Activated CD4-positive, alpha-beta T cell treated with anti-CD3 and anti-CD28 coated beads for 36 hours (primary cell): ENCODE measurements around the gene CEP131. TPM values are rescaled to one million over a fixed set of nuclear protein-coding genes. Genes with fewer than 3 reads are reported as not detected.
A peak's percentile ranks its signal among the peaks of the same experiment; 100 is the strongest.

Experiments used
- ATAC-seq: fragments of 200-7000 bp; cut with Tn5 transposase; one replicate; pipeline ENCODE4 v1.10.0; 2021; ENCODE audit warnings: mild to moderate bottlenecking, moderate library complexity
- CTCF ChIA-PET: fragments of 350-600 bp; sonication (Branson Sonifier 250); formaldehyde crosslinking; loops from one replicate; lab custom pipeline; 2021; ENCODE audit warnings: antibody characterized with exemption; lab: Charles Lee
- POLR2A ChIA-PET: fragments of 350-600 bp; sonication (Branson Sonifier 250); formaldehyde crosslinking; loops from one replicate; lab custom pipeline; 2021; ENCODE audit warnings: antibody characterized with exemption, inconsistent platforms; lab: Charles Lee
- DNase-seq: peaks from one replicate; pipeline ENCODE4 v3.0.0-alpha.2; 2020
- H3K27ac Mint-ChIP-seq: one replicate; pipeline ENCODE4 v1.8.0; 2021; ENCODE audit warnings: mixed read lengths
- H3K27me3 Mint-ChIP-seq: one replicate; pipeline ENCODE4 v1.8.0; 2021; ENCODE audit warnings: mixed read lengths
- H3K36me3 Mint-ChIP-seq: one replicate; pipeline ENCODE4 v1.8.0; 2021; ENCODE audit warnings: low read depth, mixed read lengths
- H3K4me1 Mint-ChIP-seq: one replicate; pipeline ENCODE4 v1.8.0; 2021; ENCODE audit warnings: mixed read lengths
- H3K4me3 Mint-ChIP-seq: one replicate; pipeline ENCODE4 v1.8.0; 2021; ENCODE audit warnings: mild to moderate bottlenecking, moderate library complexity, mixed read lengths
- H3K9me3 Mint-ChIP-seq: one replicate; pipeline ENCODE4 v1.8.0; 2021; ENCODE audit warnings: low read depth, mixed read lengths
- intact Hi-C, 2 experiments: fragments of 100-400 bp; cut with DNase I in 1 of 2; cut with micrococcal nuclease in 1 of 2; formaldehyde crosslinking; loops; one replicate each; pipeline versions ENCODE4 v1.14.2 to v1.15.1; 2022 to 2024; cut with DNase I, micrococcal nuclease
- total RNA-seq, 2 experiments: library from RNA; stranded (reverse); gene quantifications; one replicate each; pipeline ENCODE4 v1.2.3, GENCODE V29; 2021

Gene CEP131
- total RNA-seq, result 1 to 10 TPM; 7.6 to 9.5 TPM

GRCh38 chr17:81222906-81223761 is at the start of gene CEP131:
Gene CEP131 (minus strand): TSS chr17:81222965. CDS start chr17:81220056, 2,909 bp downstream.
- H3K9me3 Mint-ChIP-seq, result no peaks in the 10 kb centered on the region
- H3K36me3 Mint-ChIP-seq, result no peaks in the 10 kb centered on the region
- no peaks in the 10 kb centered on the region for H3K27me3 Mint-ChIP-seq
- H3K4me3 Mint-ChIP-seq, result peak within 1 kb of the TSS; percentile 50
- ATAC-seq, result peak; percentile 98
- peak within 1 kb of the TSS; percentile 76 for H3K27ac Mint-ChIP-seq
- intact Hi-C loops, result loop anchor here (1.0 to 10.0 kb wide), 17 partner anchors 16 to 1188 kb away; partner anchors contain the start of genes NDUFAF8 (in 2 of the 2), TEPSIN (in 2 of the 2), BAIAP2 (in 1 of the 2) and CCDC137 (in 1 of the 2)
- POLR2A ChIA-PET, result interaction anchor here (0.6 to 1.2 kb wide), 4 partner anchors 11 to 944 kb away, joined by 3 to 8 read pairs (median 4); partner anchors contain the start of genes NDUFAF8 and TEPSIN
- peaks cover 19% of the 10 kb centered on the region for H3K4me1 Mint-ChIP-seq
- CTCF ChIA-PET, result interaction anchor here (1.0 kb wide), 1 partner anchor 16 kb away, joined by 7 read pairs; the partner anchor contains the start of genes NDUFAF8 and TEPSIN
- peak; percentile 100 for DNase-seq

GRCh38 chr17:81271226-81271625 is 48.5 kb upstream of the CEP131 start:
- H3K4me3 Mint-ChIP-seq, result no peak overlapping the region
- DNase-seq, result no peak
- ChIA-PET CTCF (no interaction called here), POLR2A (no interaction called here)
- peaks cover 35% of the 10 kb centered on the region for H3K36me3 Mint-ChIP-seq
- no peak for ATAC-seq
- H3K9me3 Mint-ChIP-seq, result no peaks in the 10 kb centered on the region
- H3K27ac Mint-ChIP-seq, result no peak overlapping the region
- intact Hi-C loops, result no loop called here
- peaks cover 4% of the 10 kb centered on the region for H3K4me1 Mint-ChIP-seq
- H3K27me3 Mint-ChIP-seq, result no peaks in the 10 kb centered on the region

- POLR2A ChIA-PET, result no interaction called here
- ATAC-seq (no peak), DNase-seq (no peak)
- Mint-ChIP-seq H3K27me3 (no peaks in the 10 kb centered on the region), H3K27ac (no peak overlapping the region), H3K4me3 (no peak overlapping the region), H3K9me3 (no peaks in the 10 kb centered on the region), H3K36me3 (peaks cover 38% of the 10 kb centered on the region), H3K4me1 (peaks cover 4% of the 10 kb centered on the region)
- intact Hi-C loops, result no loop called here
- CTCF ChIA-PET, result no interaction called here
Observed at GRCh38 chr17:81270279-81270678, 47.5 kb upstream of the CEP131 start.

- intact Hi-C loops, result no loop called here
- CTCF ChIA-PET, result interaction anchor here (1.1 kb wide), 1 partner anchor 24 kb away, joined by 3 read pairs; no protein-coding TSS in a partner anchor
- DNase-seq, result no peak
Observed at GRCh38 chr17:81267390-81268067, 44.8 kb upstream of the CEP131 start.

GRCh38 chr17:81265576-81265975 is 42.8 kb upstream of the CEP131 start:
- ChIA-PET POLR2A (no interaction called here), CTCF (no interaction called here)
- no peaks in the 10 kb centered on the region for H3K4me1 Mint-ChIP-seq
- DNase-seq, result no peak
- H3K27me3 Mint-ChIP-seq, result no peaks in the 10 kb centered on the region
- H3K27ac Mint-ChIP-seq, result no peak overlapping the region
- peaks cover 24% of the 10 kb centered on the region for H3K36me3 Mint-ChIP-seq
- H3K9me3 Mint-ChIP-seq, result no peaks in the 10 kb centered on the region
- ATAC-seq, result no peak
- no peak overlapping the region for H3K4me3 Mint-ChIP-seq
- intact Hi-C loops, result no loop called here

More at GRCh38 chr17:81267390-81268067, 44.8 kb upstream of the CEP131 start:
- Mint-ChIP-seq H3K36me3 (peaks cover 32% of the 10 kb centered on the region), H3K4me3 (no peak overlapping the region), H3K27ac (no peak overlapping the region), H3K27me3 (no peaks in the 10 kb centered on the region), H3K4me1 (peaks cover under 1% of the 10 kb centered on the region), H3K9me3 (no peaks in the 10 kb centered on the region)
- no peak for ATAC-seq
- POLR2A ChIA-PET, result no interaction called here

- intact Hi-C loops, result no loop called here
- Mint-ChIP-seq H3K27me3 (no peaks in the 10 kb centered on the region), H3K4me1 (no peaks in the 10 kb centered on the region), H3K27ac (no peak overlapping the region), H3K36me3 (peaks cover 20% of the 10 kb centered on the region), H3K4me3 (no peak overlapping the region), H3K9me3 (no peaks in the 10 kb centered on the region)
- no peak for DNase-seq
- ATAC-seq, result no peak
- ChIA-PET CTCF (no interaction called here), POLR2A (no interaction called here)
Observed at GRCh38 chr17:81264640-81265039, 41.9 kb upstream of the CEP131 start.

GRCh38 chr17:81263371-81264181 is 40.8 kb upstream of the CEP131 start:
- Mint-ChIP-seq H3K27me3 (no peaks in the 10 kb centered on the region), H3K36me3 (peaks cover 20% of the 10 kb centered on the region), H3K27ac (no peak overlapping the region), H3K9me3 (no peaks in the 10 kb centered on the region), H3K4me3 (no peak overlapping the region), H3K4me1 (no peaks in the 10 kb centered on the region)
- no peak for ATAC-seq
- POLR2A ChIA-PET, result no interaction called here
- intact Hi-C loops, result no loop called here
- DNase-seq, result no peak
- CTCF ChIA-PET, result interaction anchor here (1.0 kb wide), 1 partner anchor 337 kb away, joined by 4 read pairs; no protein-coding TSS in a partner anchor

- no peaks in the 10 kb centered on the region for H3K27me3 Mint-ChIP-seq
- intact Hi-C loops, result no loop called here
Observed at GRCh38 chr17:81261582-81262336, 39.0 kb upstream of the CEP131 start.

GRCh38 chr17:81261096-81261495 is 38.3 kb upstream of the CEP131 start:
- intact Hi-C loops, result no loop called here

More at GRCh38 chr17:81261582-81262336, 39.0 kb upstream of the CEP131 start:
- DNase-seq (no peak), ATAC-seq (no peak)
- ChIA-PET CTCF (interaction anchor here (0.7 kb wide), 1 partner anchor 210 kb away, joined by 3 read pairs; no protein-coding TSS in a partner anchor), POLR2A (no interaction called here)
- Mint-ChIP-seq H3K4me1 (no peaks in the 10 kb centered on the region), H3K4me3 (no peak overlapping the region), H3K27ac (no peak overlapping the region), H3K36me3 (peaks cover 13% of the 10 kb centered on the region), H3K9me3 (no peaks in the 10 kb centered on the region)

GRCh38 chr17:81260641-81261040 is 37.9 kb upstream of the CEP131 start:
- intact Hi-C loops, result no loop called here
- no peak overlapping the region for H3K4me3 Mint-ChIP-seq
- ATAC-seq (no peak), DNase-seq (no peak)
- no peaks in the 10 kb centered on the region for H3K27me3 Mint-ChIP-seq
- H3K27ac Mint-ChIP-seq, result no peak overlapping the region
- no peaks in the 10 kb centered on the region for H3K4me1 Mint-ChIP-seq
- POLR2A ChIA-PET, result no interaction called here
- peaks cover 8% of the 10 kb centered on the region for H3K36me3 Mint-ChIP-seq
- no peaks in the 10 kb centered on the region for H3K9me3 Mint-ChIP-seq
- CTCF ChIA-PET, result no interaction called here

More at GRCh38 chr17:81261096-81261495, 38.3 kb upstream of the CEP131 start:
- H3K36me3 Mint-ChIP-seq, result peaks cover 13% of the 10 kb centered on the region
- no peak overlapping the region for H3K4me3 Mint-ChIP-seq
- ChIA-PET POLR2A (no interaction called here), CTCF (interaction anchor here (0.7 kb wide), 1 partner anchor 211 kb away, joined by 3 read pairs; no protein-coding TSS in a partner anchor)
- no peaks in the 10 kb centered on the region for H3K9me3 Mint-ChIP-seq
- H3K4me1 Mint-ChIP-seq, result no peaks in the 10 kb centered on the region
- DNase-seq (no peak), ATAC-seq (no peak)
- no peak overlapping the region for H3K27ac Mint-ChIP-seq
- no peaks in the 10 kb centered on the region for H3K27me3 Mint-ChIP-seq
